GM19328 (cell line): ENCODE measurements around the gene ASB8.
"Not testable (repeated sequence)": the region's sequence is repeated elsewhere in the genome, so short reads cannot be mapped to it uniquely, and the experiment has no call there.

Experiments used
- ATAC-seq: cut with Tn5 transposase; IDR thresholded peaks from one replicate; pipeline ENCODE4 v1.9.1; 2021; ENCODE audit warnings: mild to moderate bottlenecking, moderate library complexity; ENCODE audit not compliant: unreplicated experiment

ASB8 gene

DNA sequence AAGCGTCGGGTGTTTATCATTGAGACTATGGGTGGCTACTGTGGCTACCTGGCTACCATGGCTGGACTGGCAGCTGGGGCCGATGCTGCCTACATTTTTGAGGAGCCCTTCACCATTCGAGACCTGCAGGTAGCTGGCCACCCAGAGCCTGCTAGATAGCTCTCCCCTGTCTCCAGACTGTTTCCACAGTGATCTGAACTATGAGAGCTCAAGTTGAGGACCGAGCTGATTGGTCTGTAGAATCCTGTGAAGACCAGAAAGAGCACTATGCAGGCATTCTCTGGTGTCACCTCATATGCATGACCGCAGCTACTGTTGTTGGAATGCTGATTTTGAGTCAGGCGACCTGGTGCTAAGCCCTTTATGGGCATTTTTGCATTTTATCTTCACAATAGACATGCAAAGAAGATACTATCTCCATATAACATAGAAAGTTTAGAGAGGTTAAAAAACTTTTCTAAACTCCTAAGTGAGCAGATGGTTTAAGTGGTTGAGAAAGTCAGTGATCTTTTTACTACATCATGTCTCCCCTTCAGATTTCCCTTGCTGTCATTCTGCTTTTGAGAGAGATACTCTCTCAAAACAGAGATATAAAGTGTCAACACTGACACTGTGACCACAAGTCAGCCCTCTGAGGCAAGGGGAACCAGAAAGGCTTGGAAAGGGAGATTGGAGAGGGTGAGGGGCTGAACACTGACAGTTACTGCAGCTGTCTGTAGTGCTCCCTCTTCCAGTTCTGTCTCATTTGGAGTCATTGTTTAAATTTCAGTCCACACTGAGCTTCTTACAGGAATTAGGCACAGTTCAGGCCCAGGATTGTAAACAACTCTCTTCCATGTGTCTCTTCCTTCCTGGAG is 14.3 kb downstream of the ASB8 start:
- ATAC-seq = no peak

DNA sequence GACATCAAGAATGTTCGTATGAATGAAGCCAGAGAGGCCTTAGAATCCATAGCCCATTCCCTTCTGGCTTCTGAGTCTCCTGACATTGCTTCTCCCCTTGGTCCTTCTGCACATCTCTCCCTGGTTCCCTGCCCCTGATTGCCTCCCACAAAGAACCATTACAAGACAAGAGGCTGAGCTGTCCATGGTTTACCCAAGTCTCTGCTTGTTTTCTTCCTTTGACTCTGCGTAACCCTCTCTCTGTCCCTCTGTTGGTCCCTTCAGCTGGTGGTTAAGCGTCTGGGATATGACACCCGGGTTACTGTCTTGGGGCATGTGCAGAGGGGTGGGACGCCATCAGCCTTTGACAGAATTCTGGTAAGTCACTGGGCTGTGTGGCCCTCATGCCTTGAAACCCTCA is 22.3 kb downstream of the ASB8 start:
- no peak for ATAC-seq

DNA sequence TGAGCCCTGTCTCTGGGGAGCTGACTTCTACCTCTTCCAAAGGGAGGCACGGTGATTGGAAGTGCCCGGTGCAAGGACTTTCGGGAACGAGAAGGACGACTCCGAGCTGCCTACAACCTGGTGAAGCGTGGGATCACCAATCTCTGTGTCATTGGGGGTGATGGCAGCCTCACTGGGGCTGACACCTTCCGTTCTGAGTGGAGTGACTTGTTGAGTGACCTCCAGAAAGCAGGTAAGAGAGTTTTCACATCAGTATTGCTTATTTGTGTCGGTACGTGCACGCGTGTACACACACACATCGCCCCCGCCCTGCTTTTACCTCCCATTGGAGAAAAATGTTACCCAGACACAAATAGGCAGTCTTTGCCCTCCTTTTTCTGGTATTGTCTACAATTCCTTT is 24.5 kb downstream of the ASB8 start:
- no peak for ATAC-seq

DNA sequence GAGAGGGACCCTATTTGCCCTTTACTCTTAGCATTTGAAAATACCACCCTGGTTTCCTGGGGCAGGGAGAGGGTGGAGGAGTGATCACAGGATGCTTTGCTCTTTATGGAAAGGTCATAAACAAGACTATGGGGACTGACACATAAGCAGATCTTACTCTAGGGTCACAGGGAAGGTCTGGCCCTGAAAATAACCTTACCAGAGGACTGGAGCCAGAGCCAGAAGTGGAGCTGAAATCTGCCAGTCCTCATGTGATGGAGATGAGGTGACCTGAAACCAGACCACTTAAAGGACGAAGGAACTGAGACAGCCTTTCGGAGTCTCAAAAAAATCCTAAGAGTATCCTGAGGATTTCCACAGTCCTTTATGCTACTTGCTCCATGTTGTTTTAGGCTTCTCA is 25.8 kb downstream of the ASB8 start:
- no peak for ATAC-seq

DNA sequence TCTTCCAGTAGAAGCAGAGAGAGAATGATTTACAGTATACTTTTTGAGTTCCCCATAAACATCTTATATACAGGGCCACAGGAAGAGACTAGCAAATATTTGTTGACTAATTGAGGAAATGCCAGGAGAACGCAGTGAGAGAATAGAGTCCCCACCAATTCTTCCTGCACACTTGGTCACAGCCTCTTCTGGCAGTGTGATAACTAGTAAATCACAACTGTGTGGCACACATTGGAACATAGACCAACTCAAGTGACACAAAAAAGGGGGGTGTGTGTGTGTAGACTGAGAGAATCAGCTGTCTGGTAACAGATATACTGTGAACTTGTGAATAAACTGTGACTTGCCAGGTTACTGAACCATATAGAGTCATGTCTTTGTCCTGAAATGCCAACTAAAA is 27.9 kb downstream of the ASB8 start:
- ATAC-seq = no peak

DNA sequence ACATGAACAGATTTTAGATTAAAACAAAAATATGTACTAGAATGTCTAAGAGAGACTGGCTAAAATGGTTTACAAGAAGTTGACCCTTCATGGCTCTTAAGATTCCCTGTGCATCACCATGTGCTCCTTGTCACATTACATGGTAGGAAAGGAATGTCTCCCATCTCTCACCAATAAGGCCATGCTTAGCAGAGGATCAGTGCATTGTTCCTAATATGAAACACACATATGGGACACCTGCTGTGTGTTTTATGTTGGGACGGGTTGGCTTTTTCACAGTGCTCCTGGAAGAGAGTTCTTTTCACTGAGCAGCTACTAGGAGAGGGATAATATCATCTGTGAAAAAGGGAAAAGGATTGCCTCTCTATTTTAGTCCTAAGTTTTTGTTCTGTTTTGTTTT is 28.5 kb downstream of the ASB8 start:
- no peak for ATAC-seq

DNA sequence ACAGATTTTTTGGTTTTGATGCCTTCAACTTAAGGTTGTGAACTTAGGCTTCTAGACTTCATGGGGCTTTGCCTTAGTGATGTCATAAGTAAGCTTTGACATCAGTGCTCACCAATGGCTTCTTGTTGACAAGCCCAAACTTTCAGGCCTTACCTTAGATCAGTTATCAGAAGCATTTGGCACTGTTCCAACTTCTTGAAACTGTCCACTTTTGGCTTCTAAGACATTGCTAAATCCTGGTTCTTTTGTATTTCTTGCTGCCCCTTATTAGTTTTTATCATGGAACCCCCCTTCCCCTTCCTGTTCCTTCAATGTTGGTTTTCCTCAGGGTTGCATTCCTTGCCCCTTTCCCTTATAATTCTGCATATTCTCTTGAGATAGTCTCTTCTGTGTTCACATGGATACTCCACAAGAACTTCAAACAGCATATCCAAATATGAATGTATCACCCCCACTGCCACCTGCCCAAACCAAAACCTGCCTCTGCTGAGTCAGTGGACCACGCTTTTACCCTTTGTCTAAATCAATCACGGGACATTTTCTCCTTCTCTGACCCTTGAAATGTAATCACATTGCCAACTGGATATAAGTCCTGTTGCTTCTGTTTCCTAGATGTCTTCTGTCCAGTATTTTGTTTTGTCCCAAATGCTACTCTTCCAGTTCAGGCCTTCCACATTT is 30.2 kb downstream of the ASB8 start:
- no peak for ATAC-seq

DNA sequence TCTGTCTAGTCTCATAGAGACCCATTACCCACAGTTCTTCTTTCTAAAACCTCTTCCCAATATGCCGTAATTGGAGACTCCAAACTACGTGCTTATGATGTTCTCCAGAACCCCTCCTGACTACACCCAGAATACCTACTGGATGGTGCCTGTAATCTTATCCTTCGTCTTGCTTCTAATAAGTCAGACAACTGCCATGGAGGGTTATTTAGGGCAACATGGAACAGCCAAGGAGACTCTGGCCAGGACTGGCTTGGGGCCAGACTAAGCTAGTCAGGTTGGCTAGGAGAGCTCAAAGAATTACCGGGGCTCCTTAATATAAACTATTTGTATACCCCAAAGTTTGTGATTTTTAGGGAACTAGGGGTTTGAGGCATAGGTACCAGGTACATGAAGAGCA is 31.3 kb downstream of the ASB8 start:
- ATAC-seq = no peak

DNA sequence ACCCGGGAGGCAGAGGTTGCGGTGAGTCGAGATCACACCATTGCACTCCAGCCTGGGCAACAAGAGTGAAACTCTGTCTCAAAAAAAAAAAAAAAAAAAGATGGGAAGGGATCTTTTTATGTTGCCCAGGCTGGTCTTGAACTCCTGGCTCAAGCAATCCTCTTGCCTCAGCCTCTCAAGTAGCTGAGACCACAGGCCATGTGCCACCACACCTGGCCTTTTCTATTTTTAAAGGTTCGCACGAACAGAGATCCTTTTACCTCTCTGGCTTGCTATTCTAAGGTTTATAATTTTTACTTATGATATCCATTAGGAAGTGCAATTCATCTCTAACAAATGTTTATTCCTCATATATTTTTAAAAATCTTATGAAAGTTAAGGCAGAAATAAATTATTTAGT is 31.8 kb downstream of the ASB8 start:
- ATAC-seq = not testable (repeated sequence)

DNA sequence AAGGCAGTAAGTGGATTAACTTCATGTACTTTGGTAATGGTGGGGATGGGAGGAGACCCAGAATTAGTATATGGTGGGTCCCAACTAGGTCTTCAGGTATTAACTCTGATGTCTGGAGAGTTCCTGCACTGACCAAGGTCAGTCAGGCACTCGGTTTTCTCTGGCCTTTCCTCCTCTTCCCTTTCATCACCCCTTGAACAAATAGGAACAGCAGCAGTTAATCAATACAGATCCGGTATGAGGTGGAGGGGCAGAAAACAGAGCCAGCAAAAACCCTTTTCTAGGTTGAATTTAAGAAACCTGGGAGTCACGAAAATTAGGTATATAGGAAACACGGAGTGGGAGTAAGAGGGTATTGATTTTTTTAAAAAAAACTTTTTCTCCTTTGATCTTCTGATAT is 34.1 kb downstream of the ASB8 start:
- no peak for ATAC-seq

DNA sequence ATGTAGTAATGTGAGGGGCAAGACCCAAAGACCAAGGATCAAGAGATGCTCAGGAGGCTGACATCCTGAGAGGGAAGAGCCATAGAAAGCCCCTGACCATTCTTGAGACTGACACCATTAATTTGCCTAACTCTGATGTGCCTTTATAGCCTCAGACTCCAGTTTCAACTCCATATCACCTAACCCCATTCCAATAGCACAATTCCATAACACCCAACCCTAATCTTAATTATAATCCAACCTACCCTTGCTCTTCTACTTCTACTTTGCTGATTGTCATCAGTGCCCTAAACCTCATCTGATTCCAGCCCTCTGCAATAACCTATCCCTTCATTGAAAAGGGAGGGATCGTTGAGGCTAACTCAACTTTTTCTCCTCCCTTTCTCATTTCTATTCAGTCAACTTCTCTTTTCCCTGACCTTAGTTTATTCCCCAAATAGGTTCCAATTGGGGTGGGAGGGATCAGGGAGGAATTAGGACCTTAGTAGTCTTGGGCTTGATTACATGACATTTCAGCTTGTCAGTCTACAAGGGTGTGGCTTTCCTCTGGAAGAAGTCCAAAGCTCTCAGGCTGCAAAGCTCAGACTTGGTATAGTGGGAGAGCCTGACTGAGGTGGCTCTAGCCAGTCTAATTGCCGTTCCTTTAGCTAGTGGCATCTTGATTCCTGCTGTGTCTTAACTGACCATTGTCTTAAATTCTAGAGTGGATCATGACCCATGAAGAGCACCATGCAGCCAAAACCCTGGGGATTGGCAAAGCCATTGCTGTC is 35.1 kb downstream of the ASB8 start:
- no peak for ATAC-seq

DNA sequence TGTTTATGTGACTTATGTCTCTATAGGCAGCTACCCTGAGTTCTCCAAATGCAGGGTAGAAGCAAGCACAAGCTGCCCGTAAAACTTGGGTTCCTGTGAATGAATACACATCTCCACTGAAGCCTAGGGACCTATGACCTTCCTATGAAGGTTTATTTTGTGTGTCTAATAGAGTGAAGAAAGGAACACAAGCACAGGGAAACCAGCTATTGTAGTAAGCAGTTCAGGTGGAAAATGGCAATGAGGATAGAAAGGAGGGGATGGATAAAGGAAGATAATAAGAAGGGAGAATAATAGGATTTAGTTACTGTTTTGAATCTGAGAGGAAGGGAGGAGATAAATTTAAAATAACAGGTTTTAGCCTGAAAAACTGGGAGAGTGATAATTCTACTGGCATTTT is 35.8 kb downstream of the ASB8 start:
- no peak for ATAC-seq

DNA sequence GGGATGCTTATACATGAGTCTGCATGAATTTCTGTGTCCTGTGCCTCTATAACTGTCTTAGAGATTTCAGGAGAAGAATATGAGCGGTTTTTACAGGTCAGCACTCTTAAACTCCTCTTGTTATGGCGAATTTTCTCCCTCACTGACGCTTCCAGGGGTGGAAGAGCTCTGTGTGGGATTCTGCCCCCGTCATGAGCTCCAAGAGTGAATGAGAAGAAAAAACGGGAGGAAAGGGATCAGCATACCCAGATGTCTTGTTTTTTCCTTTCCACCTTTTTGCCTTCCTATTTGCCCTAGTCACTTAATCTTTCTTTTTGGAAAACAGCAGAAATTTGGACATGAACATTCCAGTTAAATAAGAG is 37.5 kb downstream of the ASB8 start:
- no peak for ATAC-seq

DNA sequence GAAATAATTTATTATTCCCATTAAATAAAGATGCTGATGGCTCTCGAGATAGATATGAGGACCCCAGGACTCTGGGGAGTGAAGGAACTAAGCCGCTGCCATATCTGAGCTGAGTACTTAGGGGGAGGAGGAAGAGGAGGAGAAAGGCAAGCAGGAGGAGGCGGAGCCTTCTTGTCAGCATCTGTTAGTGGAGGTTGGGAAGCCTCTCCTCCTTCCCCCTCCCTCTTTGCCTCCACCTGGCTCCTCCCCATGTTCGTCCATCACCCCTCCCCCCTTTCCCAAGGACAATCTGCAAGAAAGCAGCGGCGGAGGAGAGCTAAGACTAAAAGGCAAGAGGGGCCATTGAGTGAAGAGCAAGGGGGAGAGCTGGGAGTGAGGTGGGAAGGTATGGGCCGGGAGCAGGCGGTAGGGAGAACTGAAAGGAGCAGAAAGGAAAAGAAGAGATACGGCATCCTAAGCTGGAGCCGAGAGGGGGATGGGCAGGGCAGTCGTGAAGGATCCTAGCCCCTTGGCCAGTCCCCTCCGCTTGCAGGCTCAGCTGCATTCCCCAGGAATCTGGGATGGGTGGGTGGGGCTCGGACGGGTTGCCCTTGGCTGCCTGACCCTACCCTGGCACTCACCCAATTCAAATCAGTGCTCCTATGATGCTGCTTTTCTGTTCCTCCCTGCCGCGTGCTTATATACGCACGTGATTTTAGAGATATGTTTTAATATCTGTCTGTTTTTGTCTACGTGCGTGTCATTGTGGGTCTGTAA is 38.1 kb downstream of the ASB8 start, which contains the start of gene PFKM:
PFKM (plus strand) TSS at position 287 of the 756 bp plus-strand sequence. CDS start 3,411 bp downstream, outside the sequence.
- ATAC-seq = peak; percentile 98

DNA sequence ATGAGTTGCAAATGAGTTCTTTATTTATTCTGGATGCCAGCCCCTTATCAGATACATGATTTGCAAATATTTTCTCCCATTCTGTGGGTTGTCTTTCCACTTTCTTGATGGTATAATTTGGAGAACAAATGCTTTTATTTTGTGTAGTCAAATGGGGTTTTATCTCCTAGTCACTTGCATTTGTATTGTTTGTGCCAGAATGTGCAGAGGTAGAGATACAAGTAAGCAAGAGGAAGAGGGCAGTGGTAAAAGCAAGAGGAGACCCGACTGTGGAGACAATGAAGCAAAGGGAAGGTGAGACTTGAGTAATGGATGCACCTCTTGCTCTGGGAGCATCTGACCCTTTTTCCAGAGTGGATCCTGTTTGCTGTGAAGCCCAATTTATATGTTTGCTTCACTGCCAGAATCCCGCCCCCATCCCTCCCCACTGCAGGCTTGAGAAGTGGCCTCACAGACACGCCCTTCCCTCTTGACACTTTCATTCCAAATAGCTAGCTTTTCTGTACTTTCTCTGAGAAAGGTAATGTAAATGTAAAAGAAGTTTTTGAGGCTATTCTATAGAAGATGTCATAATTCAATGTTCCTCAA is 38.9 kb downstream of the ASB8 start:
- ATAC-seq = no peak

DNA sequence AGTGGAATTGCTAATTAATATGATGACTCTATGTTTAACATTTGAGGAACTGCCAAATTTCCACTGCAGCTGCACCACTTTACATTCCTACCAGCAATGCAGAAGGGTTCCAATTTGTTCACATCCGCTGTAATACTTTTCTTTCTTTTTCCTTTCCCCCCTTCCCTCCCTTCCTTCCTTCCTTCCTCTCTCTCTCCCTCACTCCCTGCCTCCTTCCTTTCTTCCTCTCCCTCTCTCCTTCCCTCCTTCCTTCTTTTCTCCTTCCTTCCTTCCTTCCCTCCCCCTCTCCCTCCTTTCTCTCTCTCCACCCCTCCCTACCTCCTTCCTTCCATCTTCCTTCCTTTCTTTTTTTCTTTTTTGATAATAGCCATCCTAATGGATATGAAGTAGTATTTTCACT is 41.4 kb downstream of the ASB8 start:
- no peak for ATAC-seq

DNA sequence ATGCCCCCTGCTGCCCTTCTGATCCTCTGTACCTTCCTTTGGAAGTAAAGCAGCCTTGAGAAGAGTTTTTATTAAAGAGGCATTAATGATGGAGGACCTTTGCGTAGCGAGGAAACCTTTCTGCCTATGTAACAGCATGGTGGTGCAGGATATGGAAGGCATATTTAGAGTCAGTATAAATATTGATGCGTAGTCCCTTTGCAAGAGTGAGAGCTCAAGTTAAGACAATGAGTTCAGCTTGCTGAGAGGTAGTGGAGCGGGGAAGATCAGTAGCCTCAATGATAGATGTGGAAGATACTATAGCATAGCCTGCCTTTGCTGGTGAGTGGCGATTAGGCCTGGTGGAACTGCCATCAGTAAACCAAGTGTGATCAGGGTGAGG is 46.0 kb downstream of the ASB8 start:
- ATAC-seq = not testable (repeated sequence)

DNA sequence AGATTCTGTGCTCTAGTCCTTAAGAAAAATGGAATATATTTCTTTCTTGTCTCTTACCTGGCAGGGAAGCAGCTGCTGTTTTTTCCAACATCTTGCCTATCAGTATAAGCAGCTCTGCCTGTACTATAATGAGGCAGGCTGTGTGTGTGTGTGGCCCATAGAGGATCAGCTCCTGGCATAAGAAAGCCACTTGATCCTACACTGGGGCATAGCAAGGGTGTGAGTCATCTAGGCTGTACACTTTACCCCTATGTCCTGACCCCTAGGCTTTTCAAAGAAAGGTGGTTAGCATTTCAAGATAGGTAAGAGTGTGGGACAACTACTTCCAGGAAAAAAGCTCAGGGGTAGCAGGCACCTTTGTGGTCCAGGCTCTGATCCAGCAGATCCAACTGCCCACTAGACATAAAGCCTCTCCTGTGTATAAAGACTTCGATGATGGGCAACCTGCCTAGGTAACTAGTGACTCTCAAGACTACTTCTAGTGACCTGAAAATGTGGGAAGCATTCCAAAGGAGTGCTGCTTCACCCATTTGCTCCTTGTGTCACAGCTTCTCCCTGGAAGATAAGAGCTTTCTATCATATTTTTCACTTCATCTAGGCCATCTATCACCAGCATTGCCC is 46.5 kb downstream of the ASB8 start:
- ATAC-seq = no peak

DNA sequence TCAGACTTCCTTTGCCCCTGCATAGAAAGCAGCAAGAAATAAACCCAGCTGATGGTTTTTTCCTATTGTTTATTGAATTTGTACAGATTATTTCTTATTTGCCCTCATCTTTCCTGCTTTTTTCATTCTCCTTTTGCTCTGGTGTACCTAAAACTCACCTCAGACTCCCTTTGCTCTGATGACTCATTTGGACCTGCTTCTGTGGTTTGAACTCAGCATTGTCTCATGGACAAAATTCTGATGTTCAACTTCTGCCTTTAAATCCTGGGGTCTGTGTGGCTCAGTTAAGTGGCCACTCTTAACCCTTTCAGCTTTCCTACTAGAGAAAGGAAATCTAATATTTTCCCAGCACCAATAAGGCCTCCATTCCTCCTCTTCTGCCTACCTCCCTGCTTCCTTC is 47.9 kb downstream of the ASB8 start:
- ATAC-seq = no peak
